ENCODE measurements around the gene RHOD.

GRCh38 chr11:67111261-67111660 is 54.6 kb downstream of the RHOD start:
- TF ChIP-seq POLR2A (IDR thresholded peaks at IDR 0.05): no peak
- TF ChIP-seq, protein P1, sequence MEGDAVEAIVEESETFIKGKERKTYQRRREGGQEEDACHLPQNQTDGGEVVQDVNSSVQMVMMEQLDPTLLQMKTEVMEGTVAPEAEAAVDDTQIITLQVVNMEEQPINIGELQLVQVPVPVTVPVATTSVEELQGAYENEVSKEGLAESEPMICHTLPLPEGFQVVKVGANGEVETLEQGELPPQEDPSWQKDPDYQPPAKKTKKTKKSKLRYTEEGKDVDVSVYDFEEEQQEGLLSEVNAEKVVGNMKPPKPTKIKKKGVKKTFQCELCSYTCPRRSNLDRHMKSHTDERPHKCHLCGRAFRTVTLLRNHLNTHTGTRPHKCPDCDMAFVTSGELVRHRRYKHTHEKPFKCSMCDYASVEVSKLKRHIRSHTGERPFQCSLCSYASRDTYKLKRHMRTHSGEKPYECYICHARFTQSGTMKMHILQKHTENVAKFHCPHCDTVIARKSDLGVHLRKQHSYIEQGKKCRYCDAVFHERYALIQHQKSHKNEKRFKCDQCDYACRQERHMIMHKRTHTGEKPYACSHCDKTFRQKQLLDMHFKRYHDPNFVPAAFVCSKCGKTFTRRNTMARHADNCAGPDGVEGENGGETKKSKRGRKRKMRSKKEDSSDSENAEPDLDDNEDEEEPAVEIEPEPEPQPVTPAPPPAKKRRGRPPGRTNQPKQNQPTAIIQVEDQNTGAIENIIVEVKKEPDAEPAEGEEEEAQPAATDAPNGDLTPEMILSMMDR (IDR thresholded peaks at IDR 0.05): no peak
